Measurements from ENCODE around the gene JAK1. TPM values are rescaled to one million over a fixed set of nuclear protein-coding genes. Genes with fewer than 3 reads are reported as not detected.

The JAK1 gene
- total and polyA plus RNA-seq, 9 of the 15 experiments (the other 6 are each of a cell fraction or from before 2014, with no cell fraction given), result 9.7 to 44.1 (median 42.5) TPM

GRCh38 chr1:64948905-64949833, 17.2 kb downstream of the JAK1 start (continued):
- TF ChIP-seq, protein P1, sequence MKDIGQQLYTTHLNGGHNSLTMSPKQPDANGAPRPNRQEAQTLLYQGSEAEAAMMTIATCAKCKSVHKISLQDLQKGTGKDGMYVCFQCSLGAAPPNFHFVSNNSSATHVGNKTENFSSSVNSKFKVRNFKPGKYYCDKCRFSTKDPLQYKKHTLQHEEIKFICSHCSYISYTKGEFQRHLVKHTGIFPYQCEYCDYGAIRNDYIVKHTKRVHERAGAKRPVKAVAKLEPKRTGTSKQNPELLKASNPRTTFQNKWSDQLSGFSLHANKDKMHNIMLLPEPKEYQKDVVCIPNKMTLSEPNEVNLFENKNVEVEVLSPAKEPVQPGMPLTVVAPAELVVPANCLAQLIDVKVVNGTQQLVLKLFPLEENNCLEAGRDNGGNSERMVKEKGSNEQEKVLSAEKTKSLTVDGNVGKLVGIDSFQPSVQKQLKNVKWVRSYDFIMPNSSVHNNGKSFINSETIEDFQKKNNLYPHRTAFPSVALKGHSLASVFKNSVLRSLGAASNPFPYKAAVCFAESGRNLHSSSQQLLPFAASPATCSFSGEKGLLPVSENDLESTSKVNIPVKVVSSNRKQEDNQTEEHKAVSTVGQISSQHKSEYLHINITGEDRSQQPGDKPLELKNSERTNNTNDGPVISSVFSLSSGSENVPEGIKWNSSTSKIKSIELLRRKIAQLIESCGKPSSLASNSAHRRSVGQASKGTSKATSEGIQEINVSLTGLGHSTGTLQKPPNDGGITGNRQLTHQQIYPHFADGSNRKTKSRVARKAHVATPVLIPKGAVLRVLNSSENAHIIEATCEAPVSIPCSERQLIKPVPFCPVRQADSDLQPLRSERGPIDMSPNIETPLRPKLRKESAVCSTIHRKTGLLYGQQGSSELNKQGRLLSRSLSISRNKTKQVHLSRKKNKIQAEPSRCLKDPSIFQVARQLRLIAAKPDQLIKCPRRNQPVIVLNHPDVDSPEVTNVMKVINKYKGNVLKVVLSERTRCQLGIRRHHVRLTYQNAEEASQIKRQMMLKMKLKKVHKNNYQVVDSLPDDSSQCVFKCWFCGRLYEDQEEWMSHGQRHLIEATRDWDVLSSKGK (CRISPR knock-in tag; IDR thresholded peaks at IDR 0.05), result no peak
- no peak for TF ChIP-seq RBFOX2 (IDR thresholded peaks at IDR 0.05; ENCODE audit: low read depth, low read length)
- TF ChIP-seq HIVEP1 (CRISPR knock-in tag; IDR thresholded peaks at IDR 0.05), result no peak
- TF ChIP-seq DPF2 (IDR thresholded peaks at IDR 0.05), result peak; percentile 48; the same call in 1 of the 2 replicates
- no peak for TF ChIP-seq ZNF24 (IDR thresholded peaks at IDR 0.05)
- TF ChIP-seq, protein P2, sequence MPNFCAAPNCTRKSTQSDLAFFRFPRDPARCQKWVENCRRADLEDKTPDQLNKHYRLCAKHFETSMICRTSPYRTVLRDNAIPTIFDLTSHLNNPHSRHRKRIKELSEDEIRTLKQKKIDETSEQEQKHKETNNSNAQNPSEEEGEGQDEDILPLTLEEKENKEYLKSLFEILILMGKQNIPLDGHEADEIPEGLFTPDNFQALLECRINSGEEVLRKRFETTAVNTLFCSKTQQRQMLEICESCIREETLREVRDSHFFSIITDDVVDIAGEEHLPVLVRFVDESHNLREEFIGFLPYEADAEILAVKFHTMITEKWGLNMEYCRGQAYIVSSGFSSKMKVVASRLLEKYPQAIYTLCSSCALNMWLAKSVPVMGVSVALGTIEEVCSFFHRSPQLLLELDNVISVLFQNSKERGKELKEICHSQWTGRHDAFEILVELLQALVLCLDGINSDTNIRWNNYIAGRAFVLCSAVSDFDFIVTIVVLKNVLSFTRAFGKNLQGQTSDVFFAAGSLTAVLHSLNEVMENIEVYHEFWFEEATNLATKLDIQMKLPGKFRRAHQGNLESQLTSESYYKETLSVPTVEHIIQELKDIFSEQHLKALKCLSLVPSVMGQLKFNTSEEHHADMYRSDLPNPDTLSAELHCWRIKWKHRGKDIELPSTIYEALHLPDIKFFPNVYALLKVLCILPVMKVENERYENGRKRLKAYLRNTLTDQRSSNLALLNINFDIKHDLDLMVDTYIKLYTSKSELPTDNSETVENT (CRISPR knock-in tag; IDR thresholded peaks at IDR 0.05), result no peak
- TF ChIP-seq, protein P3, sequence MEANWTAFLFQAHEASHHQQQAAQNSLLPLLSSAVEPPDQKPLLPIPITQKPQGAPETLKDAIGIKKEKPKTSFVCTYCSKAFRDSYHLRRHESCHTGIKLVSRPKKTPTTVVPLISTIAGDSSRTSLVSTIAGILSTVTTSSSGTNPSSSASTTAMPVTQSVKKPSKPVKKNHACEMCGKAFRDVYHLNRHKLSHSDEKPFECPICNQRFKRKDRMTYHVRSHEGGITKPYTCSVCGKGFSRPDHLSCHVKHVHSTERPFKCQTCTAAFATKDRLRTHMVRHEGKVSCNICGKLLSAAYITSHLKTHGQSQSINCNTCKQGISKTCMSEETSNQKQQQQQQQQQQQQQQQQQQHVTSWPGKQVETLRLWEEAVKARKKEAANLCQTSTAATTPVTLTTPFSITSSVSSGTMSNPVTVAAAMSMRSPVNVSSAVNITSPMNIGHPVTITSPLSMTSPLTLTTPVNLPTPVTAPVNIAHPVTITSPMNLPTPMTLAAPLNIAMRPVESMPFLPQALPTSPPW (CRISPR knock-in tag; IDR thresholded peaks at IDR 0.05), result no peak
- no peak for TF ChIP-seq ELK3 (CRISPR knock-in tag; IDR thresholded peaks at IDR 0.05)
- TF ChIP-seq ZNF175 (CRISPR knock-in tag; IDR thresholded peaks at IDR 0.05; ENCODE audit: low read depth), result peak; percentile 78
- no peak for TF ChIP-seq E2F6 (IDR thresholded peaks at IDR 0.05; ENCODE audit: borderline replicate concordance in 1 of 2, extremely low read depth in 1 of 2, insufficient read depth in 1 of 2, insufficient read length in 1 of 2, low read depth in 1 of 2, low read length in 1 of 2, poor library complexity in 1 of 2, severe bottlenecking in 1 of 2)
- no peak for TF ChIP-seq ILF3 (IDR thresholded peaks at IDR 0.05; ENCODE audit: borderline replicate concordance)
- no peak for TF ChIP-seq PURB (CRISPR knock-in tag; IDR thresholded peaks at IDR 0.05; ENCODE audit: low read depth)
- peak; percentile 43; the same call in 1 of the 2 replicates for TF ChIP-seq SMARCE1 (IDR thresholded peaks at IDR 0.05)
- no peak; the same call in 1 of the 2 replicates for TF ChIP-seq MAFG (tag; conservative IDR thresholded peaks at IDR 0.05)

Measured in K562 (cell line).